ENCODE results near the gene SFPQ.

DNA sequence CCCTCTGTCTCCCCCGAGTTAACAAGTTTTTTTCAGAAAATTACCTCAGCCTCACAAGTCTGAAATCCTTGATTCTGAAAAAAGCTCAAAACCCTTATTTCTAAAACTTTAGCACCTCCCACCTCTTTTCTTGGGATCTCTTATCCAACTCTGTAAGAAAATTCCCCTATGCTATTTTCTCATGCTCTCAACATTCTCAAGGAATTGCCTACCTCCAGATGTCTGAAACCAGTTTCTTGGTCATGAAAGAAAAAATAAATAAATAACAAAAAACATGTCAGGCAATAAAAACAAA is 18.1 kb upstream of the SFPQ start:
- TF ChIP-seq POLR2A (IDR thresholded peaks at IDR 0.05): no peak
- TF ChIP-seq, protein P1, sequence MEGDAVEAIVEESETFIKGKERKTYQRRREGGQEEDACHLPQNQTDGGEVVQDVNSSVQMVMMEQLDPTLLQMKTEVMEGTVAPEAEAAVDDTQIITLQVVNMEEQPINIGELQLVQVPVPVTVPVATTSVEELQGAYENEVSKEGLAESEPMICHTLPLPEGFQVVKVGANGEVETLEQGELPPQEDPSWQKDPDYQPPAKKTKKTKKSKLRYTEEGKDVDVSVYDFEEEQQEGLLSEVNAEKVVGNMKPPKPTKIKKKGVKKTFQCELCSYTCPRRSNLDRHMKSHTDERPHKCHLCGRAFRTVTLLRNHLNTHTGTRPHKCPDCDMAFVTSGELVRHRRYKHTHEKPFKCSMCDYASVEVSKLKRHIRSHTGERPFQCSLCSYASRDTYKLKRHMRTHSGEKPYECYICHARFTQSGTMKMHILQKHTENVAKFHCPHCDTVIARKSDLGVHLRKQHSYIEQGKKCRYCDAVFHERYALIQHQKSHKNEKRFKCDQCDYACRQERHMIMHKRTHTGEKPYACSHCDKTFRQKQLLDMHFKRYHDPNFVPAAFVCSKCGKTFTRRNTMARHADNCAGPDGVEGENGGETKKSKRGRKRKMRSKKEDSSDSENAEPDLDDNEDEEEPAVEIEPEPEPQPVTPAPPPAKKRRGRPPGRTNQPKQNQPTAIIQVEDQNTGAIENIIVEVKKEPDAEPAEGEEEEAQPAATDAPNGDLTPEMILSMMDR (IDR thresholded peaks at IDR 0.05): no peak
